Upper lobe of left lung (tissue), 6 donors: ENCODE results near the gene CACNA2D1. TPM values are rescaled to one million over a fixed set of nuclear protein-coding genes. Genes with fewer than 3 reads are reported as not detected.

Experiments used
- ATAC-seq, 2 donors: fragments of 200-7000 bp; cut with Tn5 transposase; one replicate each; pipeline ENCODE4 v1.9.1; 2022; ENCODE audit warnings: mild to moderate bottlenecking in 2 of 2, moderate library complexity in 2 of 2; ENCODE audit not compliant: low FRiP score in 2 of 2
- DNase-seq, 2 donors: peaks; one replicate each; pipeline ENCODE4 v3.0.0-alpha.2; 2019 to 2020
- H3K27ac ChIP-seq, 4 donors: fragments of 200-600 bp; sonication (generic); one replicate each; pipeline ENCODE4 v1.5.1; 2016 to 2019
- H3K27me3 ChIP-seq, 4 donors: fragments of 200-600 bp; sonication (generic); one replicate each; pipeline ENCODE4 v1.5.1; 2017 to 2019
- H3K36me3 ChIP-seq, 4 donors: fragments of 200-600 bp; sonication (generic); one replicate each; pipeline ENCODE4 v1.5.1; 2016 to 2019
- H3K4me1 ChIP-seq, 4 donors: fragments of 200-600 bp; sonication (generic); one replicate each; pipeline ENCODE4 v1.5.1; 2018 to 2019
- H3K4me3 ChIP-seq, 4 donors: fragments of 200-600 bp; sonication (generic); one replicate each; pipeline ENCODE4 v1.5.1; 2017 to 2019; ENCODE audit warnings: mild to moderate bottlenecking in 2 of 4, moderate library complexity in 1 of 4
- H3K9me3 ChIP-seq, 4 donors: fragments of 200-600 bp; sonication (generic); one replicate each; pipeline ENCODE4 v1.5.1; 2018 to 2019
- CTCF ChIP-seq, 6 experiments: fragments of 450-650 bp in 4 of 6; fragments of 200-600 bp in 2 of 6; sonication (generic) in 2 of 6; IDR thresholded peaks; one replicate each; pipeline ENCODE4 v1.5.1; 2016 to 2019; ENCODE audit warnings: antibody characterized with exemption in 6 of 6
- EP300 ChIP-seq, 4 donors: sonication (generic); formaldehyde crosslinking; IDR thresholded peaks; one replicate each; pipeline ENCODE4 v1.5.1; 2017; ENCODE audit warnings: antibody characterized with exemption in 4 of 4, control low read depth in 2 of 4
- POLR2A ChIP-seq, 4 donors: fragments of 450-650 bp; IDR thresholded peaks; one replicate each; pipeline ENCODE4 v1.5.1; 2016 to 2017; ENCODE audit warnings: antibody characterized with exemption in 4 of 4, mild to moderate bottlenecking in 2 of 4
- POLR2AphosphoS5 ChIP-seq, 2 donors: sonication (generic); formaldehyde crosslinking; IDR thresholded peaks; one replicate each; pipeline ENCODE4 v1.5.1; 2017; ENCODE audit warnings: antibody characterized with exemption in 2 of 2
- WGBS, 2 donors: methylation state at CpG; one replicate each; pipeline ENCODE4 v1.1.5; 2017 to 2018; 5-methylcytosine and 5-hydroxymethylcytosine counted together
- total RNA-seq, 6 donors: library from RNA; depleted of rRNA in 4 of 6; stranded (reverse); fragments of >200 nt in 4 of 6; gene quantifications; one replicate each; pipeline versions ENCODE4 v1.1.0 to v1.2.1, GENCODE V29; 2016 to 2021
- donor health status: DM: no; HTN: no; CAD: no; lungs with moderate emphysema.
- donor health status: DM: no; HTN: yes; CAD: no; lungs with severe emphysema.

The CACNA2D1 gene
- total RNA-seq, 6 donors from 2014 or later = 6.7 to 85.9 (median 9.6) TPM

GRCh38 chr7:82012453-82012852 is 431.1 kb downstream of the CACNA2D1 start:
- TF ChIP-seq POLR2AphosphoS5 (IDR thresholded peaks at IDR 0.05) (no peak), POLR2A (IDR thresholded peaks at IDR 0.05) (no peak), CTCF (IDR thresholded peaks at IDR 0.05) (no peak), EP300 (IDR thresholded peaks at IDR 0.05) (no peak)
- Histone ChIP-seq H3K27me3 (no peaks in the 10 kb centered on the region), H3K4me1 (no peaks in the 10 kb centered on the region), H3K36me3 (no peaks in the 10 kb centered on the region), H3K4me3 (no peak overlapping the region), H3K27ac (no peak overlapping the region), H3K9me3 (no peaks in the 10 kb centered on the region)
- WGBS, 2 donors = 67 to 69% methylated on average over 4 of the region's 4 CpGs
- DNase-seq (no peak), ATAC-seq (no peak)

GRCh38 chr7:82010416-82010815 is 433.2 kb downstream of the CACNA2D1 start:
- Histone ChIP-seq H3K9me3 (no peaks in the 10 kb centered on the region), H3K4me1 (no peaks in the 10 kb centered on the region), H3K27me3 (no peaks in the 10 kb centered on the region), H3K36me3 (no peaks in the 10 kb centered on the region), H3K4me3 (no peak overlapping the region), H3K27ac (no peak overlapping the region)
- DNase-seq (no peak), ATAC-seq (no peak)
- WGBS, 2 donors = 67 to 71% methylated on average over 1 of the region's 1 CpG
- TF ChIP-seq CTCF (IDR thresholded peaks at IDR 0.05) (no peak), POLR2A (IDR thresholded peaks at IDR 0.05) (no peak), EP300 (IDR thresholded peaks at IDR 0.05) (no peak), POLR2AphosphoS5 (IDR thresholded peaks at IDR 0.05) (no peak)

GRCh38 chr7:82007315-82007714 is 436.3 kb downstream of the CACNA2D1 start:
- Histone ChIP-seq H3K36me3 (no peaks in the 10 kb centered on the region), H3K4me1 (no peaks in the 10 kb centered on the region), H3K9me3 (no peaks in the 10 kb centered on the region), H3K27me3 (no peaks in the 10 kb centered on the region), H3K27ac (no peak overlapping the region), H3K4me3 (no peak overlapping the region)
- ATAC-seq (no peak), DNase-seq (no peak)
- 56 to 62% methylated on average over 3 of the region's 3 CpGs for WGBS, 2 donors
- no peak for TF ChIP-seq POLR2AphosphoS5 (IDR thresholded peaks at IDR 0.05)
- no peak for TF ChIP-seq EP300 (IDR thresholded peaks at IDR 0.05)

GRCh38 chr7:82005056-82005455 is 438.5 kb downstream of the CACNA2D1 start:
- WGBS, 2 donors = 92 to 94% methylated on average over 2 of the region's 2 CpGs
- Histone ChIP-seq H3K4me3 (no peak overlapping the region), H3K27me3 (no peaks in the 10 kb centered on the region), H3K4me1 (no peaks in the 10 kb centered on the region), H3K27ac (no peak overlapping the region), H3K9me3 (no peaks in the 10 kb centered on the region), H3K36me3 (no peaks in the 10 kb centered on the region)
- TF ChIP-seq EP300 (IDR thresholded peaks at IDR 0.05) (no peak), POLR2AphosphoS5 (IDR thresholded peaks at IDR 0.05) (no peak), POLR2A (IDR thresholded peaks at IDR 0.05) (no peak), CTCF (IDR thresholded peaks at IDR 0.05) (no peak)
- ATAC-seq (no peak), DNase-seq (no peak)

- DNase-seq (no peak), ATAC-seq (no peak)
- no peak overlapping the region for H3K27ac ChIP-seq
- no peaks in the 10 kb centered on the region for H3K27me3 ChIP-seq
- no peaks in the 10 kb centered on the region for H3K9me3 ChIP-seq
- no peak overlapping the region for H3K4me3 ChIP-seq
- no peaks in the 10 kb centered on the region for H3K4me1 ChIP-seq
- no peak for TF ChIP-seq CTCF (IDR thresholded peaks at IDR 0.05)
- TF ChIP-seq POLR2A (IDR thresholded peaks at IDR 0.05) = no peak
- TF ChIP-seq EP300 (IDR thresholded peaks at IDR 0.05) = no peak
- no peak for TF ChIP-seq POLR2AphosphoS5 (IDR thresholded peaks at IDR 0.05)
- H3K36me3 ChIP-seq = no peaks in the 10 kb centered on the region
Observed at GRCh38 chr7:81993186-81993585, 450.4 kb downstream of the CACNA2D1 start.
